Measurements from ENCODE around the gene DPM2.

The DPM2 gene

GRCh38 chr9:127937388-127938297 lies at the start of gene DPM2:
TSS of gene DPM2 (minus strand) at chr9:127937854. CDS start at chr9:127937820, 34 bp downstream.
- DNase-seq (ENCODE audit: low spot score) = peak; percentile 90

GRCh38 chr9:127987103-127987614 lies 49.5 kb upstream of the DPM2 start:
- no peak for DNase-seq (ENCODE audit: low spot score)

GRCh38 chr9:127985011-127985410 lies 47.4 kb upstream of the DPM2 start:
- no peak for DNase-seq (ENCODE audit: low spot score)

GRCh38 chr9:127983847-127984289 lies 46.2 kb upstream of the DPM2 start:
- DNase-seq (ENCODE audit: low spot score) = no peak

GRCh38 chr9:127982912-127983311 lies 45.3 kb upstream of the DPM2 start:
- no peak for DNase-seq (ENCODE audit: low spot score)

GRCh38 chr9:127981559-127982121 lies 44.0 kb upstream of the DPM2 start:
- DNase-seq (ENCODE audit: low spot score) = no peak

GRCh38 chr9:127980706-127981558 lies 43.3 kb upstream of the DPM2 start, which contains the start of gene EEIG1:
TSS of gene EEIG1 (minus strand) at chr9:127980989. CDS start at chr9:127980137, 852 bp downstream.
- peak; percentile 94 for DNase-seq (ENCODE audit: low spot score)

- DNase-seq (ENCODE audit: low spot score) = no peak
Observed at GRCh38 chr9:127980060-127980705, 42.5 kb upstream of the DPM2 start.

GRCh38 chr9:127979333-127980059 lies 41.8 kb upstream of the DPM2 start:
- DNase-seq (ENCODE audit: low spot score) = no peak

GRCh38 chr9:127979015-127979332 lies 41.3 kb upstream of the DPM2 start:
- no peak for DNase-seq (ENCODE audit: low spot score)

- DNase-seq (ENCODE audit: low spot score) = peak; percentile 40
Observed at GRCh38 chr9:127977884-127978647, 40.4 kb upstream of the DPM2 start.

- no peak for DNase-seq (ENCODE audit: low spot score)
Observed at GRCh38 chr9:127977009-127977883, 39.6 kb upstream of the DPM2 start.

GRCh38 chr9:127976498-127976897 lies 38.8 kb upstream of the DPM2 start:
- no peak for DNase-seq (ENCODE audit: low spot score)

GRCh38 chr9:127975376-127976315 lies 38.0 kb upstream of the DPM2 start:
- DNase-seq (ENCODE audit: low spot score) = no peak

GRCh38 chr9:127974769-127975261 lies 37.2 kb upstream of the DPM2 start:
- DNase-seq (ENCODE audit: low spot score) = no peak

GRCh38 chr9:127974001-127974768 lies 36.5 kb upstream of the DPM2 start:
- no peak for DNase-seq (ENCODE audit: low spot score)
